Neuronal stem cell (in vitro differentiated cells): ENCODE data around the gene ADAT3.
A peak's percentile ranks its signal among the peaks of the same experiment; 100 is the strongest.

Experiments used
- DNase-seq: peaks from one replicate; pipeline ENCODE4 v3.0.0-alpha.2; 2013; ENCODE audit warnings: low spot score
- H2AFZ ChIP-seq: one replicate; pipeline ENCODE4 v1.6.1; 2013; ENCODE audit warnings: mild to moderate bottlenecking, low read length, inconsistent platforms
- H2AK5ac ChIP-seq: 2 replicates; pipeline ENCODE4 v1.6.1; 2013; ENCODE audit warnings: low read depth, mild to moderate bottlenecking, inconsistent platforms, low read length, moderate library complexity, mixed read lengths
- H2BK120ac ChIP-seq: 2 replicates; pipeline ENCODE4 v1.6.1; 2013; ENCODE audit warnings: low read depth, mild to moderate bottlenecking, inconsistent platforms, low read length, moderate library complexity, mixed read lengths
- H2BK12ac ChIP-seq: one replicate; pipeline ENCODE4 v1.6.1; 2013; ENCODE audit warnings: low read length, inconsistent platforms
- H2BK15ac ChIP-seq: 2 replicates; pipeline ENCODE4 v1.6.1; 2013; ENCODE audit warnings: mild to moderate bottlenecking, low read length, inconsistent platforms, mixed read lengths
- H2BK5ac ChIP-seq: one replicate; pipeline ENCODE4 v1.6.1; 2013; ENCODE audit warnings: inconsistent platforms, mild to moderate bottlenecking, low read length, moderate library complexity
- H3K14ac ChIP-seq: one replicate; pipeline ENCODE4 v1.6.1; 2013; ENCODE audit warnings: low read length, inconsistent platforms
- H3K18ac ChIP-seq: 2 replicates; pipeline ENCODE4 v1.6.1; 2013; ENCODE audit warnings: low read length, inconsistent platforms
- H3K23ac ChIP-seq: 2 replicates; pipeline ENCODE4 v1.6.1; 2013; ENCODE audit warnings: low read depth, mild to moderate bottlenecking, mixed read lengths, low read length, inconsistent platforms; ENCODE audit not compliant: poor library complexity
- H3K27ac ChIP-seq: replicated peaks from 3 replicates; pipeline ENCODE4 v1.5.1; 2013; ENCODE audit warnings: low read length, inconsistent platforms
- H3K27me3 ChIP-seq, 3 experiments: 2 replicates each; pipeline ENCODE4 v1.6.1; 2013; ENCODE audit warnings: low read length in 3 of 3, mild to moderate bottlenecking in 2 of 3, inconsistent platforms in 1 of 3, low read depth in 1 of 3, mixed read lengths in 1 of 3, moderate library complexity in 1 of 3; ENCODE audit not compliant: control insufficient read depth in 3 of 3, insufficient read depth in 3 of 3
- H3K36me3 ChIP-seq, 2 donors: replicated peaks in 1 of 2; 2 replicates each; pipeline ENCODE4 v1.6.1; 2013; ENCODE audit warnings: low read length in 2 of 2; ENCODE audit not compliant: control insufficient read depth in 2 of 2, insufficient read depth in 2 of 2
- H3K4ac ChIP-seq: 2 replicates; pipeline ENCODE4 v1.6.1; 2013; ENCODE audit warnings: inconsistent platforms, mild to moderate bottlenecking, low read length, moderate library complexity
- H3K4me1 ChIP-seq, 2 donors: 1 replicate in 1 of 2; 2 replicates in 1 of 2; pipeline ENCODE4 v1.6.1; 2013; ENCODE audit warnings: low read length in 2 of 2, low read depth in 1 of 2; ENCODE audit not compliant: control insufficient read depth in 2 of 2, insufficient read depth in 1 of 2
- H3K4me2 ChIP-seq: one replicate; pipeline ENCODE4 v1.6.1; 2013; ENCODE audit warnings: mild to moderate bottlenecking, low read length, inconsistent platforms; ENCODE audit not compliant: insufficient read depth, poor library complexity, severe bottlenecking
- H3K4me3 ChIP-seq, 2 donors: 2 replicates each; pipeline ENCODE4 v1.5.1; 2013; ENCODE audit warnings: low read length in 2 of 2, mild to moderate bottlenecking in 2 of 2, inconsistent platforms in 1 of 2, moderate library complexity in 1 of 2
- H3K79me1 ChIP-seq: one replicate; pipeline ENCODE4 v1.6.1; 2013; ENCODE audit warnings: low read depth, mild to moderate bottlenecking, inconsistent platforms, low read length, moderate library complexity
- H3K9ac ChIP-seq: one replicate; pipeline ENCODE4 v1.6.1; 2013; ENCODE audit warnings: mild to moderate bottlenecking, low read depth, low read length, inconsistent platforms; ENCODE audit not compliant: poor library complexity
- H3K9me3 ChIP-seq, 2 donors: replicated peaks in 1 of 2; 2 replicates each; pipeline versions ENCODE3 to v1.6.1; 2013; ENCODE audit warnings: low read length in 2 of 2, mild to moderate bottlenecking in 2 of 2, inconsistent platforms in 1 of 2, low read depth in 1 of 2, mixed read lengths in 1 of 2, moderate library complexity in 1 of 2; ENCODE audit not compliant: control insufficient read depth in 2 of 2, insufficient read depth in 1 of 2
- H4K8ac ChIP-seq: one replicate; pipeline ENCODE4 v1.6.1; 2013; ENCODE audit warnings: low read depth, mild to moderate bottlenecking, inconsistent platforms, low read length, moderate library complexity
- H4K91ac ChIP-seq: one replicate; pipeline ENCODE4 v1.6.1; 2013; ENCODE audit warnings: low read length, low read depth, mild to moderate bottlenecking, inconsistent platforms; ENCODE audit not compliant: poor library complexity
- WGBS, 2 donors: extraction: QIAGEN DNeasy Blood & Tissue Kit; methylation state at CpG; one replicate each; pipeline ENCODE4 v1.1.7; 2013; ENCODE audit warnings: missing lambda C conversion rate in 2 of 2, mixed read lengths in 1 of 2; ENCODE audit not compliant: insufficient read length in 2 of 2, insufficient replicate concordance in 1 of 2; ENCODE audit errors: extremely low coverage in 2 of 2; 5-methylcytosine and 5-hydroxymethylcytosine counted together

The ADAT3 gene

GRCh38 chr19:1961000-1961883 lies 56.0 kb downstream of the ADAT3 start:
- no peak for DNase-seq
- Histone ChIP-seq H2AK5ac (no peak overlapping the region), H3K4ac (no peak overlapping the region), H3K14ac (peak overlapping the region; percentile 38), H2BK15ac (no peak overlapping the region), H3K4me3 (no peak overlapping the region), H2AFZ (no peak overlapping the region), H3K27me3 (no peaks in the 10 kb centered on the region), H3K9me3 (peaks cover 0 to 3% of the 10 kb centered on the region in 2 donors), H3K27ac (no peak overlapping the region), H3K4me2 (no peak overlapping the region), H2BK120ac (no peak overlapping the region), H3K23ac (peak overlapping the region; percentile 80), H2BK5ac (no peak overlapping the region), H2BK12ac (no peak overlapping the region), H4K8ac (no peak overlapping the region), H3K9ac (peak overlapping the region; percentile 21), H4K91ac (no peak overlapping the region), H3K18ac (no peak overlapping the region), H3K79me1 (peaks cover 38% of the 10 kb centered on the region), H3K36me3 (peaks cover 7 to 52% of the 10 kb centered on the region in 2 donors), H3K4me1 (peaks cover 0 to 2% of the 10 kb centered on the region in 2 donors)
- WGBS, 2 donors = no CpG with 5 or more reads among the region's 42 CpGs

- H2BK5ac ChIP-seq = peak overlapping the region; percentile 88
- no peak overlapping the region for H4K91ac ChIP-seq
- H3K4me2 ChIP-seq = no peak overlapping the region
- WGBS, 2 donors = no CpG with 5 or more reads among the region's 23 CpGs
- H3K79me1 ChIP-seq = peaks cover 33% of the 10 kb centered on the region
- H4K8ac ChIP-seq = no peak overlapping the region
- H3K27ac ChIP-seq = no peak overlapping the region
- no peak overlapping the region for H3K23ac ChIP-seq
- no peak overlapping the region for H3K9ac ChIP-seq
- no peak overlapping the region for H2BK15ac ChIP-seq
- no peak overlapping the region for H2BK12ac ChIP-seq
- H3K18ac ChIP-seq = no peak overlapping the region
- H3K9me3 ChIP-seq = peaks cover 0 to 3% of the 10 kb centered on the region in 2 donors
- H3K36me3 ChIP-seq = peaks cover 7 to 56% of the 10 kb centered on the region in 2 donors
- no peak for DNase-seq
- no peak overlapping the region for H3K4ac ChIP-seq
- H2BK120ac ChIP-seq = no peak overlapping the region
- no peaks in the 10 kb centered on the region for H3K4me1 ChIP-seq
- peak overlapping the region in 1 of 2 donors; percentile 61 for H3K4me3 ChIP-seq
- H3K27me3 ChIP-seq = no peaks in the 10 kb centered on the region
- no peak overlapping the region for H2AFZ ChIP-seq
- H2AK5ac ChIP-seq = no peak overlapping the region
- H3K14ac ChIP-seq = no peak overlapping the region
Observed at GRCh38 chr19:1962674-1963073, 57.5 kb downstream of the ADAT3 start.
